Activated CD4-positive, CD25-positive, alpha-beta regulatory T cell (primary cell): Measurements from ENCODE around the gene G6PD.

Experiments used
- DNase-seq, 4 experiments: peaks; one replicate each; lab custom pipeline; 2025; lab: John Stamatoyannopoulos, UW

The G6PD gene

GRCh38 chrX:154487518-154488290 lies 58.9 kb downstream of the G6PD start:
- no peak for DNase-seq

DNA sequence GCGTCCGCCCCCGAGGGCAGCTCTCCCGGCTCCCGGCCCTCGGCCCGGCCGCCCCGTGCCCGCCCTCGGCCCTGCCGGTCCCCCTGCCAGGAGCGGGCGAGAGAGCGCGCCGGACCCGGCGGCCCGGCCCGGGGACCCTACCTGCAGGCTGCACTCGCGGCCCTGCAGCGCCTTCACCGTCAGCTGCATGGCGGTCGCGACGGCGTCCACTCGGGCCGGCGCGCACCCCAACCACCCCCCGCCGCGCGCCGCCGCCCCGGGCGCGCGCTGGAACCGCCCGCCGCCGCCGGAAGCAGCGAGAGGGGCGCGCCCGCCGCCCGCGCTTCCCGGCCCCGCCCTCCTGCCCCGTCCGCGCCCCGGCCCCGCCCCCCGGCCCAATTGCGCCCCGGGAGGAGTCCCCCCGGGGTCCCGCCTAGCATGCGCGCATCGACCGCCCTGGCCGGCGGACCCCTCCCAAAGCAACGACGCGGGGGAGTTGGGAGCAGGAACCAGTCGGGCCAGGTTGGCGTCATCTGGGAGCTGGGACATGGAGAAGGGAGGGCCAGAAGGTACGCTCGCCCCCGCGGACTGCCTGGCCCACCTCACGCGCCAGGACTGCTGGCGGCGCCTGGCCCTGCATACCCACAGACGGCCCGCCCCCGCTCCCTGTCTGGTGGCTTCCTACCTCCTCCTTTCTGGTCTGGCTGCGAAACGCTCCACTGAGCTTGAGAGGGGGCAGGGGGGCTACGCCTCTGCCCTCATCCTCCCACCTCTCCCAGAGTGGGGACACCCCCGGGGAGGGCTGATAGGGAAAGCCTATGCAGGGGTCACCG lies 60.0 kb downstream of the G6PD start, which contains the start of gene UBL4A:
TSS of gene UBL4A (minus strand) at position 220 of the 812 bp plus-strand sequence. CDS start at position 189, 31 bp downstream.
- DNase-seq, result peak in 3 of 4 experiments; percentile 7 to 45 (median 27)

DNA sequence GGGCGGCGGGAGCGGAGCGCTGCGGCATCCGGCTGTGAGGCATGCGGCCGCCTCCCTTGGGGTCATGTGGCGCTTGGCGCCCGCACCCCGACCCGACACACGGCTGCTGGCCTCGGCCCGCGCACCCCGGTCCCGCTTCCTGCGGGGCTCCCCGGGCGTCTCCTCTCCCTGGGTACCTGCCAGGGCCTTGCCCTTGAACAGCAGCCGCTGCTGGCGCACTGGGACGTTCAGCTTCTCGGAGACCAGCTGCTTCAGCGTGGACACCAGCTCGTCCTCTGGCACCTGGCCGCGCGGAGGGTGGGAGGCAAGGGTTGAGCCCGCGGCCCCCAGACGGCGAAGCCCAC lies 60.6 kb downstream of the G6PD start:
- DNase-seq, result no peak

DNA sequence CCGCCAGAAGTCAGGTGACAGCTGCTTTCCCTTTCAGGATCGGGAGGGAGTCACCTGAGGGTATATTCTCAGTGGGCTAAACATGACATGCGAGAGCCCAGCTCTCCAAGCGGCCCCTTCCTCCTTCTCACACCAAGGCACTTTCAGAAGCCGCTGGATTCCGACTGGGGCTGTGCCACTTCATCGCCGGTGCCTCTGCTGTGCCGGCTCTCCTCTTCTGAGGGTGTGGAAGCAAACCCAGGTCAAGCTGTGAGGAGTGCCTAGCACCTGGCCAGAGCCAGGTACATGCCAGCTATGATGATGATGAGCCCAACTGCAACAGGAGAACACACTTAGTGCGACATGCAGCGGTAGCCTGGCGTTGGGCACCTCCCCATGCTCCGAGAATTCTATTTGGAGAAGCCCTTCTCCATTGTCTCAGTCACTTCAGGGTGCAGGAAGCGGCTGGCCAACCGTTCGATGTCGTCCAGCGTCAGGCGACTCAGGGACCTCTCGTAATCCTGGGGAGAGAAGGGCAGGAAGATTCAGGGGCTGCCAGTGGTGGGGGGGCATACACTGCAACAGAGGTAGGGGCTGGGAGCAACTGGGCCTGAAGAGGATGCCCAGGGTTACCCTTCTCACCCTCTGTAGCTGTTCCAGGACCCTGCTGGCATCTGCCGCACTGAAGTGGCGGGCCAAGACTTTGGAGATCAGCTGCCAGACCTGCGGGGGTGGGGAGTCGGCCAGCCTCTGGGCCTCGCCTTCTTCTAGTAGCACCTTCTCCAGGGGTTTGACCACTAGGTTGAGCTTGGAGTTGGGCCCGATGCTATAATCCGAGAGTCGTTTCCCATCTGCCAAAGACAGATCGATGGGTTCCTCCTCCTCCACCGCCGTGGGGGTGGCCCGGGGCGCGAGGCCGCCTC lies 61.2 kb downstream of the G6PD start:
- no peak for DNase-seq

DNA sequence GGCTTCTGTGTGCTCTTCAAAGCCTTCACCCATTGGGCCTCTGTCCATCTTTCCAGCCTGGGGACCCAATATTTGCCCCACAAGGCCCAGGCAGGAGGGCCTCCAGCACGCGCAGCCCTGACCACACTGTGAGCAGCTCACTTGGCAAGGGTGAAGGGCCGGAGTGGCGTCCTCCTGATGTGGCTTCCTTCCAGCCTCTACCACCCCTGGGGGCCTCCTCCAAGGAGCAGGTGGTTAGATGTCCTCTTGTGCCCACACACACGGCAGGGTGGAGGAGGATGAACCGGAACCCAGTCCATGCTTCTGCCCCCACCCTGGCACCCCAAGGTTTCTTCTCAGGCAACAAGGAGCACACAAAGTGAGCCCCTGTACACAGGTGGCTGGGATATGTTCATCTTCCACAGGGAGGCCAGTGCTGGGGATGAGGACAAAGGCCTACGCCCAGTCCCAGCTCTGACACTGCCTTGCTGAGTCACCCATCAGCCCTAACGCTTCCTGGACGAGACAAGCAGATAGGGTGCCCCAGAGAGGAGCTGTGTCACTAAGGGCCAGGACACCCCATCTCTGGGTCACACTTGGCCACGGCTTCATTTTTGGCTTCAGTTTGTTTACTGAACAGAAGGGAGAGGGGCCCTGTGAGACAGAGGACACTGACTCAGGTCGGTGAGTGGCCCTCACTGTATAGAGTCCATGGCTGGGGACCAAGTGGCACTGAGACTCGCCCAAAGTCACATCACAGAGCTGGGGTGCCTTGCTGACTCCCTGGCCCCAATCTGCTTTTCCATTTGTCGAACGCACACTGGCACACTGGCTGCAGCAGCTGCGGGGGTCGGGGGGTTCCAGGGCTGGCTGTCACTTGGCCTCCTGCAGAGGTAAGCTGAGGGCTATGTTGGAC lies 62.1 kb downstream of the G6PD start:
- DNase-seq, result no peak

DNA sequence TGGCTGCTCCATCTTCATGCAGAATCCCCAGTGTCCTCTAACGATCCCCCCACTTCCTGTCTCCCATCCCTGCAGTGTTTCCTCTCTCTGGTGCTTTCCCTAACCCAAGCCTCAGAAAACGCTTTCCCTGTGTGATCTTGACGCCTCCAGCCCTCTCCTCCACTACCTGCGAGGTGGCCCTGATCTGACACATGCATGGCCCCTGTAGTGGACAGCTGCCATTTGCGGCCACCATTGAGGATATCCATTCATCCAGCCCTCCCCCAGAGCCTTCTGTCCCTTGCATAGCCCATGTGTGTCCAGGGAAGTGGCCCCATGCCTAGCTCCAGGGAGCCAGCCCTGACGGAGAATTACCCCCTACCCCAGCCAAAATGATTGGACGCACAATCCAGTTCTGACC lies 63.3 kb downstream of the G6PD start:
- DNase-seq, result no peak

DNA sequence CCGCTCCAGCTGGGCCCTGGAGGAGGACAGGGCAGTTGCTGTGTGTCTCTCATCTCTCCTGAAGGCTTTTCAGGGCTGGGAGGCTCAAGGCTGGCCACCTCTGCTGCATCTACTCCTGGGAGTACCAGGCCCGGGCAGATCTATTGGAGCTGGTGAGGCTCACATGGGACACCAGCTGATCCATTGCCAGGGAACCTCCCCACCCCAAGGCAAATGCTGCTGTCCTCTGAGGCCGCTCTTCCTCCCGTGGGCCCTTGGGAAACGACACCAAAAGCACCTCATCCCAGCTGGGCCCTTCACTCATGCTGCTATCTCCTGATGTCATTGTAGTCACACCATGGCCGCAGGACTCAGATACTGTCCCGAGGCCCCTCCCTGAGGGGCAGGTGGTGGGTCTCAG lies 63.9 kb downstream of the G6PD start:
- no peak for DNase-seq

GRCh38 chrX:154481911-154482601 lies 64.6 kb downstream of the G6PD start:
- DNase-seq, result no peak
